H1 (cell line): Measurements from ENCODE around the gene CPPED1. TPM values are rescaled to one million over a fixed set of nuclear protein-coding genes. Genes with fewer than 3 reads are reported as not detected.

Experiments used
- CTCF ChIA-PET: fragments of 300-600 bp; sonication (Branson Sonifier 250); formaldehyde crosslinking; loops from one replicate; lab custom pipeline; 2021; ENCODE audit not compliant: partially characterized antibody; lab: Charles Lee
- POLR2A ChIA-PET: fragments of 300-600 bp; sonication (Branson Sonifier 250); formaldehyde crosslinking; loops from one replicate; lab custom pipeline; 2021; ENCODE audit warnings: inconsistent platforms; ENCODE audit not compliant: partially characterized antibody; lab: Charles Lee
- DNase-seq, 2 experiments: peaks; one replicate each; pipeline versions ENCODE4 v3.0.0 to v3.0.0-alpha.2; 2010 to 2022; ENCODE audit warnings: low spot score in 2 of 2, low read depth in 1 of 2, mixed read lengths in 1 of 2
- FAIRE-seq: peaks from 2 replicates; lab custom pipeline; 2011; peaks lifted over from hg19 to GRCh38; lab: Jason Lieb, UNC
- H2AFZ ChIP-seq: 2 replicates; pipeline ENCODE4 v1.8.1; 2012; ENCODE audit warnings: low read length, inconsistent platforms
- H2AK5ac ChIP-seq: 2 replicates; pipeline ENCODE4 v1.6.1; 2013; ENCODE audit warnings: low read depth, low read length
- H2BK120ac ChIP-seq: replicated peaks from 2 replicates; pipeline ENCODE3; 2013; ENCODE audit warnings: low read depth, low read length, inconsistent platforms
- H2BK12ac ChIP-seq: 2 replicates; pipeline ENCODE4 v1.6.1; 2013; ENCODE audit warnings: low read depth, low read length
- H2BK15ac ChIP-seq: 2 replicates; pipeline ENCODE4 v1.6.1; 2013; ENCODE audit warnings: low read length
- H2BK20ac ChIP-seq: 2 replicates; pipeline ENCODE4 v1.6.1; 2013; ENCODE audit warnings: low read length
- H2BK5ac ChIP-seq: 2 replicates; pipeline ENCODE4 v1.6.1; 2013; ENCODE audit warnings: low read depth, low read length
- H3K14ac ChIP-seq: 2 replicates; pipeline ENCODE4 v1.6.1; 2013; ENCODE audit warnings: inconsistent platforms; ENCODE audit not compliant: insufficient read length
- H3K18ac ChIP-seq: 2 replicates; pipeline ENCODE4 v1.6.1; 2013; ENCODE audit warnings: low read length; ENCODE audit errors: extremely low read depth
- H3K23ac ChIP-seq: 2 replicates; pipeline ENCODE4 v1.6.1; 2013; ENCODE audit warnings: inconsistent platforms; ENCODE audit not compliant: insufficient read length
- H3K23me2 ChIP-seq: 2 replicates; pipeline ENCODE4 v1.6.1; 2013; ENCODE audit warnings: low read depth, low read length
- H3K27ac ChIP-seq: 2 replicates; pipeline ENCODE4 v1.6.1; 2011; ENCODE audit warnings: low read depth, low read length, inconsistent platforms
- H3K27me3 ChIP-seq, 4 experiments: replicated peaks in 1 of 4; 1 replicate in 1 of 4; 2 replicates in 3 of 4; pipeline versions ENCODE4 v1.6.1 to v1.8.1; 2011 to 2013; ENCODE audit warnings: low read length in 3 of 4, mild to moderate bottlenecking in 3 of 4, inconsistent platforms in 2 of 4, mixed read lengths in 2 of 4, moderate library complexity in 1 of 4; ENCODE audit not compliant: control insufficient read depth in 3 of 4, insufficient read depth in 3 of 4; ENCODE audit errors: extremely low read depth in 1 of 4
- H3K36me3 ChIP-seq, 4 experiments: 2 replicates each; pipeline versions ENCODE4 v1.6.1 to v1.8.1; 2011 to 2013; ENCODE audit warnings: mild to moderate bottlenecking in 4 of 4, low read length in 3 of 4, moderate library complexity in 2 of 4, control low read depth in 1 of 4, inconsistent platforms in 1 of 4; ENCODE audit not compliant: insufficient read depth in 4 of 4, control insufficient read depth in 2 of 4
- H3K4ac ChIP-seq: replicated peaks from 2 replicates; pipeline ENCODE3; 2013; ENCODE audit warnings: low read length, low read depth, mixed read lengths, inconsistent platforms; ENCODE audit not compliant: insufficient read length
- H3K4me1 ChIP-seq, 4 experiments: replicated peaks in 1 of 4; 1 replicate in 1 of 4; 2 replicates in 3 of 4; pipeline versions ENCODE4 v1.6.1 to v1.8.1; 2011 to 2013; ENCODE audit warnings: low read length in 3 of 4, inconsistent platforms in 2 of 4, mixed read lengths in 1 of 4; ENCODE audit not compliant: insufficient read depth in 4 of 4, control insufficient read depth in 3 of 4
- H3K4me2 ChIP-seq, 2 experiments: 2 replicates each; pipeline versions ENCODE4 v1.6.1 to v1.8.1; 2011 to 2013; ENCODE audit warnings: low read depth in 2 of 2, low read length in 2 of 2, control low read depth in 1 of 2, inconsistent platforms in 1 of 2, mild to moderate bottlenecking in 1 of 2; ENCODE audit not compliant: insufficient read depth in 1 of 2
- H3K4me3 ChIP-seq, 4 experiments: fragments of 200-600, 300-600 bp in 1 of 4; sonication (generic), shearing (Covaris generic), sonication (Bioruptor Twin) in 1 of 4; 2 replicates each; pipeline versions ENCODE4 v1.5.1 to v1.8.1; 2011 to 2016; ENCODE audit warnings: low read length in 4 of 4, low read depth in 3 of 4, control low read depth in 2 of 4, inconsistent platforms in 2 of 4, mild to moderate bottlenecking in 2 of 4, mixed read lengths in 1 of 4, moderate library complexity in 1 of 4; ENCODE audit not compliant: insufficient read depth in 2 of 4; ENCODE audit errors: extremely low read depth in 1 of 4
- H3K56ac ChIP-seq: replicated peaks from 2 replicates; pipeline ENCODE3; 2013; ENCODE audit warnings: low read depth, mild to moderate bottlenecking, mixed read lengths, low read length, inconsistent platforms; ENCODE audit not compliant: insufficient read length
- H3K79me1 ChIP-seq: 2 replicates; pipeline ENCODE4 v1.6.1; 2013; ENCODE audit warnings: low read depth, low read length, control low read depth
- H3K79me2 ChIP-seq, 2 experiments: 2 replicates each; pipeline versions ENCODE4 v1.6.1 to v1.8.1; 2012 to 2013; ENCODE audit warnings: low read length in 2 of 2, mild to moderate bottlenecking in 2 of 2, inconsistent platforms in 1 of 2; ENCODE audit not compliant: insufficient read depth in 2 of 2, control insufficient read depth in 1 of 2
- H3K9ac ChIP-seq, 4 experiments: replicated peaks in 1 of 4; 1 replicate in 1 of 4; 2 replicates in 3 of 4; pipeline versions ENCODE4 v1.6.1 to v1.8.1; 2011 to 2013; ENCODE audit warnings: low read depth in 3 of 4, low read length in 3 of 4, control low read depth in 2 of 4, mild to moderate bottlenecking in 2 of 4, moderate library complexity in 2 of 4, inconsistent platforms in 1 of 4; ENCODE audit errors: extremely low read depth in 1 of 4
- H3K9me3 ChIP-seq, 2 experiments: 2 replicates each; pipeline versions ENCODE4 v1.6.1 to v1.8.1; 2012 to 2013; ENCODE audit warnings: mild to moderate bottlenecking in 2 of 2, moderate library complexity in 2 of 2, control low read depth in 1 of 2, inconsistent platforms in 1 of 2, low read depth in 1 of 2, low read length in 1 of 2, mixed read lengths in 1 of 2; ENCODE audit not compliant: insufficient read depth in 2 of 2
- H4K20me1 ChIP-seq, 2 experiments: replicated peaks in 1 of 2; 2 replicates each; pipeline versions ENCODE3 to v1.8.1; 2011 to 2013; ENCODE audit warnings: inconsistent platforms in 2 of 2, low read length in 2 of 2, mild to moderate bottlenecking in 1 of 2; ENCODE audit not compliant: insufficient read depth in 2 of 2, control insufficient read depth in 1 of 2
- H4K5ac ChIP-seq: 2 replicates; pipeline ENCODE4 v1.6.1; 2013; ENCODE audit warnings: low read length, low read depth, mixed read lengths, inconsistent platforms; ENCODE audit not compliant: insufficient read length
- H4K8ac ChIP-seq: 2 replicates; pipeline ENCODE4 v1.8.0; 2013; ENCODE audit warnings: mild to moderate bottlenecking, moderate library complexity, low read length, inconsistent platforms; ENCODE audit not compliant: insufficient read depth; ENCODE audit errors: extremely low read depth
- H4K91ac ChIP-seq: replicated peaks from 2 replicates; pipeline ENCODE3; 2013; ENCODE audit warnings: low read length, mixed read lengths, inconsistent platforms; ENCODE audit not compliant: insufficient read length
- CBX5 ChIP-seq: fragments of 300-800, 300-1000 bp; sonication (generic); IDR thresholded peaks from 2 replicates; pipeline ENCODE4 v1.7.1; 2016; ENCODE audit warnings: antibody characterized with exemption, low read length, low read depth
- CBX8 ChIP-seq: fragments of 300-800, 300-1000 bp; sonication (generic); IDR thresholded peaks from 2 replicates; pipeline ENCODE4 v1.7.1; 2016; ENCODE audit warnings: low read depth, low read length, borderline replicate concordance
- CHD1 ChIP-seq: IDR thresholded peaks from 2 replicates; pipeline ENCODE4 v1.6.1; 2012; ENCODE audit warnings: low read depth, low read length, improper control_type of control experiment
- CTBP2 ChIP-seq: IDR thresholded peaks from 2 replicates; pipeline ENCODE4 v1.7.0; 2011; ENCODE audit warnings: borderline replicate concordance, mild to moderate bottlenecking, moderate library complexity, mixed read lengths, low read length; ENCODE audit not compliant: insufficient read depth, insufficient read length
- GTF2F1 ChIP-seq: IDR thresholded peaks from 2 replicates; pipeline ENCODE4 v1.6.1; 2012; ENCODE audit warnings: low read depth, low read length, improper control_type of control experiment, borderline replicate concordance
- MAFK ChIP-seq: IDR thresholded peaks from 2 replicates; pipeline ENCODE4 v1.6.1; 2012; ENCODE audit warnings: low read depth, mild to moderate bottlenecking, improper control_type of control experiment, low read length
- POLR2A ChIP-seq, 2 experiments: IDR thresholded peaks; 1 replicate in 1 of 2; 2 replicates in 1 of 2; pipeline ENCODE4 v1.6.1; 2011; ENCODE audit warnings: low read depth in 2 of 2, low read length in 2 of 2, mild to moderate bottlenecking in 2 of 2; ENCODE audit errors: control extremely low read depth in 1 of 2
- RBBP5 ChIP-seq: IDR thresholded peaks from 2 replicates; pipeline ENCODE4 v1.7.1; 2012; ENCODE audit warnings: low read depth, mild to moderate bottlenecking, inconsistent platforms, low read length, moderate library complexity, borderline replicate concordance
- SP1 ChIP-seq: IDR thresholded peaks from 2 replicates; pipeline ENCODE4 v1.6.1; 2011; ENCODE audit warnings: low read depth, low read length
- SP2 ChIP-seq: IDR thresholded peaks from 2 replicates; pipeline ENCODE4 v1.6.1; 2012; ENCODE audit warnings: mild to moderate bottlenecking, low read length, inconsistent platforms
- SRF ChIP-seq: IDR thresholded peaks from 2 replicates; pipeline ENCODE4 v1.6.1; 2011; ENCODE audit warnings: mild to moderate bottlenecking, low read depth, low read length, moderate library complexity
- TAF7 ChIP-seq: optimal IDR thresholded peaks from 2 replicates; pipeline ENCODE3; 2011; ENCODE audit warnings: low read depth, mild to moderate bottlenecking, inconsistent platforms, low read length, moderate library complexity, borderline replicate concordance
- TBP ChIP-seq: IDR thresholded peaks from 2 replicates; pipeline ENCODE4 v1.6.1; 2011; ENCODE audit warnings: low read depth, low read length, improper control_type of control experiment
- ZNF274 ChIP-seq: IDR thresholded peaks from 2 replicates; pipeline ENCODE4 v1.7.0; 2012; ENCODE audit warnings: low read length, borderline replicate concordance; ENCODE audit errors: extremely low read depth
- WGBS, 2 experiments: shearing (Covaris generic) in 1 of 2; methylation state at CpG; one replicate each; pipeline versions ENCODE4 v1.1.6 to v1.1.7; 2013 to 2015; ENCODE audit warnings: low lambda C conversion rate in 2 of 2, mixed read lengths in 2 of 2, inconsistent platforms in 1 of 2, low coverage in 1 of 2, missing lambda C conversion rate in 1 of 2; ENCODE audit not compliant: insufficient replicate concordance in 2 of 2, insufficient coverage in 1 of 2, insufficient read length in 1 of 2; ENCODE audit errors: extremely low coverage in 1 of 2, missing lambda C conversion rate in 1 of 2; 5-methylcytosine and 5-hydroxymethylcytosine counted together
- polyA plus RNA-seq, 7 experiments: library from polyadenylated mRNA; depleted of rRNA in 3 of 7; stranded (reverse) in 5 of 7; unstranded in 2 of 7; fragments of >200 nt in 5 of 7; fragments of 200-250 nt in 2 of 7; gene quantifications; 1 replicate in 5 of 7; 2 replicates in 1 of 7; 4 replicates in 1 of 7; pipeline versions ENCODE4 v1.2.1 to v1.2.3, GENCODE V29; 2011 to 2013; ENCODE audit warnings: missing spikeins in 2 of 7, mixed read lengths in 2 of 7
- total RNA-seq: library from RNA; stranded (reverse); fragmentation: NEBNext Ultra II Directional; extraction: Animal tissue kit (Norgen Biotek cat#: 25700); gene quantifications from 2 replicates; pipeline ENCODE4 v1.2.1, GENCODE V29; 2021

The CPPED1 gene
- total and polyA plus RNA-seq, 2 of the 8 experiments (the other 6 are each of a cell fraction or from before 2014, with no cell fraction given): 3.5 to 11.2 TPM

DNA sequence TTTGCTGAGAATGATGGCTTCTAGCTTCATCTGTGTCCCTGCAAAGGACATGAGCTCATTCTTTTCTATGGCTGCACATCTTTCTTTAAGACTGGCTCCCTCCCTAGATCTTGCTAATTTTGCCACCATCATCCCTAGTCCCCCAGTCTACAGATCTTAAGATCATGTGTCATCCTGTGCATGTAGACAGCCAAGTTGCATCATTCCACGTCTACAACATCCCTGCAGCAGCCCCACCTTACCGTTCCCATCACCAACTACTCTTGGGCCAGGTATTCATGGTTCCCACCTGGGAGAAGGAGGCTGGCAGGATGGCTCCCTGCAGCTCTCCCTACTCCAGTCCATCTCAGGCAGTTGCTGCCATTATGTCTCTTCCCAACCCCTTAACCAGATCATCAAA, 12.3 kb downstream of the CPPED1 start:
- no peak overlapping the region for H3K4ac ChIP-seq
- no peak overlapping the region for H3K9ac ChIP-seq
- no peak overlapping the region for H2BK12ac ChIP-seq
- H3K14ac ChIP-seq: no peak overlapping the region
- H3K4me1 ChIP-seq: peaks cover 0 to 3% (median 1%) of the 10 kb centered on the region in 4 experiments; a peak in 1 of 7 replicates
- no peak overlapping the region for H3K23ac ChIP-seq
- H3K9me3 ChIP-seq: peaks cover 0 to 4% of the 10 kb centered on the region in 2 experiments; a peak in 1 of 4 replicates
- H2AFZ ChIP-seq: no peak overlapping the region
- H4K8ac ChIP-seq: no peak overlapping the region
- H3K56ac ChIP-seq: no peak overlapping the region
- no peak overlapping the region for H4K91ac ChIP-seq
- DNase-seq (no peak), FAIRE-seq (no peak)
- H3K36me3 ChIP-seq: no peaks in the 10 kb centered on the region
- no peak overlapping the region for H3K4me2 ChIP-seq
- no peak overlapping the region for H3K27ac ChIP-seq
- H2BK5ac ChIP-seq: no peak overlapping the region
- WGBS, 2 experiments: 94% methylated on average over 2 of the region's 2 CpGs; no CpG with 5 or more reads in 1 of the 2 experiments
- 0 out of 2 replicates have a peak, but pooled peaks cover 2% of the 10 kb centered on the region for H3K79me1 ChIP-seq
- no peaks in the 10 kb centered on the region; a peak in 1 of 4 replicates for H3K79me2 ChIP-seq
- no peaks in the 10 kb centered on the region for H3K27me3 ChIP-seq
- H4K5ac ChIP-seq: no peak overlapping the region
- ChIA-PET CTCF (interaction anchor here (0.6 to 0.9 kb wide), 4 partner anchors 78 to 536 kb away, joined by 3 to 6 read pairs (median 3); no protein-coding TSS in a partner anchor), POLR2A (no interaction called here)
- H2BK20ac ChIP-seq: no peak overlapping the region
- peaks cover 0 to 1% of the 10 kb centered on the region in 2 experiments for H4K20me1 ChIP-seq
- H2BK15ac ChIP-seq: no peak overlapping the region
- H2BK120ac ChIP-seq: no peak overlapping the region
- H3K4me3 ChIP-seq: no peak overlapping the region
- no peaks in the 10 kb centered on the region for H3K23me2 ChIP-seq
- H2AK5ac ChIP-seq: no peak overlapping the region
- H3K18ac ChIP-seq: no peak overlapping the region
- no peak for TF ChIP-seq SP1
- TF ChIP-seq CTBP2: no peak
- no peak for TF ChIP-seq POLR2A (IDR thresholded peaks at IDR 0.05; ENCODE audit: control extremely low read depth in 1 of 2, low read depth in 2 of 2, low read length in 2 of 2)
- no peak for TF ChIP-seq ZNF274
- no peak for TF ChIP-seq SP2
- TF ChIP-seq CBX5: no peak
- no peak for TF ChIP-seq TBP
- TF ChIP-seq CBX8: no peak
- TF ChIP-seq SRF: no peak
- TF ChIP-seq TAF7: no peak
- TF ChIP-seq MAFK: no peak
- TF ChIP-seq CHD1: no peak
- TF ChIP-seq GTF2F1: no peak
- no peak for TF ChIP-seq RBBP5
